HEK293 (cell line): ENCODE measurements around the gene CFAP97D2.

Source experiments
- FEZF1 ChIP-seq: fragments of 450-650 bp; formaldehyde crosslinking; IDR thresholded peaks from 2 replicates; pipeline ENCODE4 v1.5.1; 2016; ENCODE audit warnings: missing biosample characterization, missing genetic modification characterization
- GLI4 ChIP-seq: fragments of 450-650 bp; formaldehyde crosslinking; IDR thresholded peaks from 2 replicates; pipeline ENCODE4 v1.5.1; 2016; ENCODE audit warnings: missing biosample characterization, missing genetic modification characterization
- HOXA7 ChIP-seq: sonication (generic); formaldehyde crosslinking; IDR thresholded peaks from 2 replicates; pipeline ENCODE4 v1.8.1; 2022; ENCODE audit warnings: missing genetic modification reagents, borderline replicate concordance
- OVOL3 ChIP-seq: fragments of 450-650 bp; formaldehyde crosslinking; IDR thresholded peaks from 2 replicates; pipeline ENCODE4 v1.5.1; 2016; ENCODE audit warnings: missing biosample characterization, missing genetic modification characterization
- SCRT1 ChIP-seq: fragments of 450-650 bp; formaldehyde crosslinking; IDR thresholded peaks from 2 replicates; pipeline ENCODE4 v1.5.1; 2016; ENCODE audit warnings: missing biosample characterization, missing genetic modification characterization, borderline replicate concordance
- ZNF274 ChIP-seq, 2 experiments: fragments of 200-500 bp in 1 of 2; fragments of 450-650 bp in 1 of 2; sonication (Bioruptor generic) in 1 of 2; formaldehyde crosslinking in 1 of 2; IDR thresholded peaks; 2 replicates each; pipeline versions ENCODE4 v1.5.1 to v1.6.1; 2014 to 2016; ENCODE audit warnings: borderline replicate concordance in 1 of 2, inconsistent platforms in 1 of 2, low read length in 1 of 2, missing biosample characterization in 1 of 2, missing genetic modification characterization in 1 of 2
- ZNF596 ChIP-seq: fragments of 450-650 bp; IDR thresholded peaks from 2 replicates; pipeline ENCODE4 v1.5.0; 2018; ENCODE audit warnings: missing biosample characterization, mild to moderate bottlenecking, missing genetic modification characterization, moderate library complexity
- ZNF791 ChIP-seq: fragments of 450-650 bp; formaldehyde crosslinking; IDR thresholded peaks from 2 replicates; pipeline ENCODE4 v1.5.1; 2016; ENCODE audit warnings: missing biosample characterization, missing genetic modification characterization
- ZNF843 ChIP-seq: fragments of 450-650 bp; formaldehyde crosslinking; IDR thresholded peaks from 2 replicates; pipeline ENCODE4 v1.5.1; 2016; ENCODE audit warnings: missing biosample characterization, missing genetic modification characterization
- TF ChIP-seq, protein P1 (sequence below): fragments of 450-650 bp; formaldehyde crosslinking; IDR thresholded peaks from 2 replicates; pipeline ENCODE4 v1.5.1; 2016; ENCODE audit warnings: missing biosample characterization, missing genetic modification characterization
- TF ChIP-seq, protein P2 (sequence below): fragments of 450-650 bp; formaldehyde crosslinking; IDR thresholded peaks from 2 replicates; pipeline ENCODE4 v1.5.1; 2016; ENCODE audit warnings: missing biosample characterization, missing genetic modification characterization
- TF ChIP-seq, protein P3 (sequence below): fragments of 450-650 bp; formaldehyde crosslinking; IDR thresholded peaks from 2 replicates; pipeline ENCODE4 v1.5.1; 2016; ENCODE audit warnings: missing biosample characterization, missing genetic modification characterization, low read depth

DNA sequence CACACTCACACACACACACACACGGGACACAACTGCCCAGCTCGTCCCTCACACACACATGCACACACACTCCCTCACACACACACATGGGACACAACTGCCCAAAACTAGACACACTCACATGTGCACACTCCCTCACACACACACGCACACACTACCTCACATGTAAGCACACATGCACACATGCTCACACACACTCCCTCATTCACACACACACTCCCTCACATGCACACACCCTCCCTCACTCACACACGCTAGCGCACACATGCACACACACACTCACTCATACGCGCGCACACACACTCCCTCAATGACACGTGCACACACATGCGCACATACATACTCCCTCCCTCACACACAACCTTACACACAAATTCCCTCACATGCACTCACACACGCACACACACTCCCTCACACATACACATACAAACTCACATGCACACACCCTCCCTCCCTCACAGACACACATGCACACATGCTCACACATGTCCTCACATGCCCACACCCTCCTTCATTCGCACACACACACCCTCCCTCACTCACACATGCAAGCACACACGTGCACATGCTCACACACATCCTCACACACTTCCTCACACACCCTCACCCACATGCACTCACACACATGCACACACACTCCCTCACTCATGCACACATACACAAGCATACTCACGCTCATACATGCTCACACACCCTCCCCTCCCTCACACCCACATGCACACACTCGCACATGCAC, 37.6 kb upstream of the CFAP97D2 start:
- TF ChIP-seq, protein P1, sequence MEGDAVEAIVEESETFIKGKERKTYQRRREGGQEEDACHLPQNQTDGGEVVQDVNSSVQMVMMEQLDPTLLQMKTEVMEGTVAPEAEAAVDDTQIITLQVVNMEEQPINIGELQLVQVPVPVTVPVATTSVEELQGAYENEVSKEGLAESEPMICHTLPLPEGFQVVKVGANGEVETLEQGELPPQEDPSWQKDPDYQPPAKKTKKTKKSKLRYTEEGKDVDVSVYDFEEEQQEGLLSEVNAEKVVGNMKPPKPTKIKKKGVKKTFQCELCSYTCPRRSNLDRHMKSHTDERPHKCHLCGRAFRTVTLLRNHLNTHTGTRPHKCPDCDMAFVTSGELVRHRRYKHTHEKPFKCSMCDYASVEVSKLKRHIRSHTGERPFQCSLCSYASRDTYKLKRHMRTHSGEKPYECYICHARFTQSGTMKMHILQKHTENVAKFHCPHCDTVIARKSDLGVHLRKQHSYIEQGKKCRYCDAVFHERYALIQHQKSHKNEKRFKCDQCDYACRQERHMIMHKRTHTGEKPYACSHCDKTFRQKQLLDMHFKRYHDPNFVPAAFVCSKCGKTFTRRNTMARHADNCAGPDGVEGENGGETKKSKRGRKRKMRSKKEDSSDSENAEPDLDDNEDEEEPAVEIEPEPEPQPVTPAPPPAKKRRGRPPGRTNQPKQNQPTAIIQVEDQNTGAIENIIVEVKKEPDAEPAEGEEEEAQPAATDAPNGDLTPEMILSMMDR (tag by site-specific recombination) = no peak
- TF ChIP-seq HOXA7 (CRISPR knock-in tag) (no peak), ZNF791 (tag by site-specific recombination) (no peak), ZNF274 (IDR thresholded peaks at IDR 0.05; ENCODE audit: low read length) (no peak), ZNF274 (tag by site-specific recombination; IDR thresholded peaks at IDR 0.05; ENCODE audit: borderline replicate concordance) (no peak), OVOL3 (tag by site-specific recombination) (no peak), FEZF1 (tag by site-specific recombination) (no peak), ZNF843 (no peak), SCRT1 (no peak), ZNF596 (no peak), GLI4 (tag by site-specific recombination) (no peak)
- TF ChIP-seq, protein P2, sequence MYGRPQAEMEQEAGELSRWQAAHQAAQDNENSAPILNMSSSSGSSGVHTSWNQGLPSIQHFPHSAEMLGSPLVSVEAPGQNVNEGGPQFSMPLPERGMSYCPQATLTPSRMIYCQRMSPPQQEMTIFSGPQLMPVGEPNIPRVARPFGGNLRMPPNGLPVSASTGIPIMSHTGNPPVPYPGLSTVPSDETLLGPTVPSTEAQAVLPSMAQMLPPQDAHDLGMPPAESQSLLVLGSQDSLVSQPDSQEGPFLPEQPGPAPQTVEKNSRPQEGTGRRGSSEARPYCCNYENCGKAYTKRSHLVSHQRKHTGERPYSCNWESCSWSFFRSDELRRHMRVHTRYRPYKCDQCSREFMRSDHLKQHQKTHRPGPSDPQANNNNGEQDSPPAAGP (tag by site-specific recombination) = no peak
- TF ChIP-seq, protein P3, sequence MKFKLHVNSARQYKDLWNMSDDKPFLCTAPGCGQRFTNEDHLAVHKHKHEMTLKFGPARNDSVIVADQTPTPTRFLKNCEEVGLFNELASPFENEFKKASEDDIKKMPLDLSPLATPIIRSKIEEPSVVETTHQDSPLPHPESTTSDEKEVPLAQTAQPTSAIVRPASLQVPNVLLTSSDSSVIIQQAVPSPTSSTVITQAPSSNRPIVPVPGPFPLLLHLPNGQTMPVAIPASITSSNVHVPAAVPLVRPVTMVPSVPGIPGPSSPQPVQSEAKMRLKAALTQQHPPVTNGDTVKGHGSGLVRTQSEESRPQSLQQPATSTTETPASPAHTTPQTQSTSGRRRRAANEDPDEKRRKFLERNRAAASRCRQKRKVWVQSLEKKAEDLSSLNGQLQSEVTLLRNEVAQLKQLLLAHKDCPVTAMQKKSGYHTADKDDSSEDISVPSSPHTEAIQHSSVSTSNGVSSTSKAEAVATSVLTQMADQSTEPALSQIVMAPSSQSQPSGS (tag by site-specific recombination) = no peak
